ENCODE results near the gene XPNPEP3. TPM values are rescaled to one million over a fixed set of nuclear protein-coding genes. Genes with fewer than 3 reads are reported as not detected.
A peak's percentile ranks its signal among the peaks of the same experiment; 100 is the strongest.
"Not testable (repeated sequence)": the region's sequence is repeated elsewhere in the genome, so short reads cannot be mapped to it uniquely, and the experiment has no call there.

Gene XPNPEP3
- total and polyA plus RNA-seq, 2 donors: 5.1 to 11.0 TPM

DNA sequence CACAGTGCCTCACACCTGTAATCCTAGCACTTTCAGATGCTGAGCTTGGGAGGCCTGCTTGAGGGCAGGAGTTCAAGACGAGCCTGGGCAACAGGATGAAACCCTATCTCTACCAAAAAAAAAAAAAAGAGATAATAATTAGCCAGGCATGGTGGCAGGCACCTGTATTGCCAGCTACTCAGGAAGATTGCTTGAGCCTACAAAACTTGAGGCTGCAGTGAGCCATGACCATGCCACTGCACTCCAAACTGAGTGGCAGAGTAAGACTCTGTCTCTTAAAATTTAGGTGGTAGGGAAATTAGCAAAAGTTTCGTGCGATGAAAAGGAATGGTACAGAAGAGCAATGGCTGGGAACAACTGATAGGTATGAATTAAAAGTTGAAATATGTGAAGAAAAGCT is 18.5 kb upstream of the XPNPEP3 start:
- WGBS: 86% methylated on average over 3 of the region's 3 CpGs
- H3K27ac ChIP-seq (ENCODE audit: low read depth): no peak overlapping the region
- no peaks in the 10 kb centered on the region for H3K4me1 ChIP-seq (ENCODE audit: insufficient read depth)
- peaks cover 8% of the 10 kb centered on the region for H3K36me3 ChIP-seq (ENCODE audit: insufficient read depth)
- H3K4me3 ChIP-seq (ENCODE audit: low read depth, low read length): no peak overlapping the region
- no peak for DNase-seq (ENCODE audit: extremely low spot score)

DNA sequence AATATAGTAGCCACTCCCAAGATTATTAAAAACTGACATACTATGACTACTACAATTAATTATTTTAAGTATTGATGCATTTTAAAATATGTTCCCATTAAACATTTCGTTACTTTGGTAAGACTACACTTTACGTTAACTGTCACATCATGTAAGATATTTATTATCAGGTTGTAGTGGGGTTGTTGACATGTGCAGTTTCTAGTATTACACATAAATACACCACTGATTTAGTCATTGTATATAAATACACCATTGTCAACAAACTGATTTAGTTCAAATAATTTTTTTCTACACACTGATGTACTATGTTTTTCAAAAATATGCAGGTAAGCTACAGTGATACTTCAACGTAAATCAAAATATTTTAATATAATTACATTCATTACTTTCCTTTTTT is 12.0 kb upstream of the XPNPEP3 start:
- H3K36me3 ChIP-seq (ENCODE audit: insufficient read depth): peaks cover 6% of the 10 kb centered on the region
- H3K4me3 ChIP-seq (ENCODE audit: low read depth, low read length): no peak overlapping the region
- H3K4me1 ChIP-seq (ENCODE audit: insufficient read depth): no peaks in the 10 kb centered on the region
- WGBS: 92% methylated on average over 3 of the region's 3 CpGs
- no peak for DNase-seq (ENCODE audit: extremely low spot score)
- no peak overlapping the region for H3K27ac ChIP-seq (ENCODE audit: low read depth)

DNA sequence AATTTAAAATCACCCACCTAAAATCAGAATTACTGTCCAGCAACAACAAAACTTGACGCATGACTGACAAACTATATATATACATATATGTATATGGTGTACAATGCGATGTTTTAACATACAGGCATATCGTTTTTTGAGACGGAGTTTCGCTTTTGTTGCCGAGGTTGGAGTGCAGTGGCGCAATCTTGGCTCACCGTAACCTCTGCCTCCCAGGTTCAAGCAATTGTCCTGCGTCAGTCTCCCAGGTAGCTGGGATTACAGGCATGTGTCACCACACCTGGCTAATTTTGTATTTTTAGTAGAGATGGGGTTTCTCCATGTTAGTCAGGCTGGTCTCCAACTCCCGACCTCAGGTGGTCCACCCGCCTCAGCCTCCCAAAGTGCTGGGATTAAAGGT is 11.1 kb upstream of the XPNPEP3 start:
- not testable (repeated sequence) for H3K27ac ChIP-seq (ENCODE audit: low read depth); DNase-seq (ENCODE audit: extremely low spot score); H3K4me3 ChIP-seq (ENCODE audit: low read depth, low read length); H3K4me1 ChIP-seq (ENCODE audit: insufficient read depth); H3K36me3 ChIP-seq (ENCODE audit: insufficient read depth)
- WGBS: 93% methylated on average over 11 of the region's 11 CpGs

DNA sequence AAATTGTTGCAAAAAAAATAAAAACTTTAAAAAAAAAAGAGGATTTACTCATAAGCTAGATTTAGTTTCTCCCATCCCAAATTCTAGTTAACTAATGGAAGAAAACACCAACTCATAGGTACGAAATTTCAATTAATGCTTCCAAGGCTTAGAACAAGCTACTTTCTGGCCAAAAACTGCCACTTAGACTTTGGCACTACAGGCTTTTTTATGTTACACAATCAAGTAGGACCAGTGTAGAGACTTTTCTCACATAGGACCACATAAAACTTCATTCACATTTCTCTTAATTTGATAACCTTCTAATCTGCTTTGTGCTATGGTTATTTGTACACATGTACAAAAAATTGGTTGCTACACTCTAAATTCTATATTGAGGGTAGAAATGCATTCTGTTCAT is 3.6 kb upstream of the XPNPEP3 start:
- H3K4me1 ChIP-seq (ENCODE audit: insufficient read depth): peaks cover 1% of the 10 kb centered on the region
- H3K27ac ChIP-seq (ENCODE audit: low read depth): no peak overlapping the region
- H3K36me3 ChIP-seq (ENCODE audit: insufficient read depth): no peaks in the 10 kb centered on the region
- H3K4me3 ChIP-seq (ENCODE audit: low read depth, low read length): no peak overlapping the region
- WGBS: 63% methylated on average over 1 of the region's 1 CpG
- DNase-seq (ENCODE audit: extremely low spot score): no peak

DNA sequence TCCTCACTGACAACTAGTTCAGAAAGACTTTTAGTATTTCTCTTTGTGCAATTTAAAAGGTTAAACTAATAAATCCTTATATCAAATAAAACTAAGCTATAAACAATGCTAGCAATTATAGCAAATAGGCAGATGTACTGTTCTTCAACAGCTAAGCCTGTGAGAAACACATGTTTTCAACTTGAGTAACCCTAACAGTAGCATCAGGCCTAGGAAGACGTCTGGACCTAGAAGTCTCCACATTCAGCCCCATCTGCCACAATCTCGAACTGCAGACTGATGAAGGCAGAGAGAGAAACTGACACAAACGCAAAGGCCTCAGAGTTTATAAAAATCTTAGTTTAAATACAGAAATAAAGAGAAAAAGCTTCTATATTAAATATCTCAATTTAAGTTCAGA is 3.0 kb upstream of the XPNPEP3 start:
- H3K36me3 ChIP-seq (ENCODE audit: insufficient read depth): no peaks in the 10 kb centered on the region
- H3K27ac ChIP-seq (ENCODE audit: low read depth): no peak overlapping the region
- 35% methylated on average over 3 of the region's 3 CpGs for WGBS
- H3K4me3 ChIP-seq (ENCODE audit: low read depth, low read length): no peak overlapping the region
- peaks cover 1% of the 10 kb centered on the region for H3K4me1 ChIP-seq (ENCODE audit: insufficient read depth)
- DNase-seq (ENCODE audit: extremely low spot score): no peak

DNA sequence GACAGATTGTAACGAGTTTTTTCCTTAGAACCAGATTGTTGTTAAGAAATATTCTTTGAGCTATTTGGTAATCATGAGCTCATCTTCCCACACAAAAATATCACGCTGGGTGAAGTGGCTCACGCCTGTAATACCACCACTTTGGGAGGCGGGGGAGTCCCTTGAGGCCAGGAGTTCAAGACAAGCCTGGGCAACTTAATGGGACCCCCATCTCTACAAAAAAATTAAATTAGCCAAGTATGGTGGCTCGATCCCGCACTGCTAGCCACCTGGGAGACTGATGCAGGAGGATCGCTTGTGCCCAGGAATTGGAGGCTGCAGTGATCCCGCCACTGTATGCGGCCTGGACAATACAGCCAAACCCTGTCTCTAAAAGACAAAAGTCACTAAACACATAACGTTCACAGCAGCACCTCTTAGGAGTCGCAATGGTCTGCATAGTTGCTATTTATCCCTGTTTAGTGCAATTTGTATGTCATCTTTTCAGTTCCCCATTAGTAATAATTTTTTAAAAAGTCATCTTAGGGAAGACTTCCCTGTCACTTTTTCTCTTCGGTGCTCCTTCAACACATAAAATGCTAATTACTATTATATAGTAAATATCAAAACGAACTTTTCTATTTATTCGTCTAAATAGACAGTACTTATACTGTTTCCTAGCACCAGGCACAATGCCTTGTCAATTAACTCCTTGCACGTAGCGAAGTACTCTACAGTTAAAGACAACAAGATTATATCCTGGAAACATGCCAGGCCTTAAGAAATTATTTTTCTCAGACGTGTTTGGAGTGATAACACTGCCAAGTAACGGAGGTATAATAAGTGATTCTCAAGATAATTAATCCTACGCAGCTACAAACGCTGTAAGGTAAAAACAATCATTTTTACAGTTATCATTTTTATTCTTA is 1.6 kb upstream of the XPNPEP3 start:
- Histone ChIP-seq H3K4me1 (ENCODE audit: insufficient read depth) (peaks cover 1% of the 10 kb centered on the region), H3K27ac (ENCODE audit: low read depth) (no peak overlapping the region), H3K36me3 (ENCODE audit: insufficient read depth) (no peaks in the 10 kb centered on the region), H3K4me3 (ENCODE audit: low read depth, low read length) (peak overlapping the region; percentile 75)
- DNase-seq (ENCODE audit: extremely low spot score): peak; percentile 3
- WGBS: 35% methylated on average over 20 of the region's 20 CpGs

DNA sequence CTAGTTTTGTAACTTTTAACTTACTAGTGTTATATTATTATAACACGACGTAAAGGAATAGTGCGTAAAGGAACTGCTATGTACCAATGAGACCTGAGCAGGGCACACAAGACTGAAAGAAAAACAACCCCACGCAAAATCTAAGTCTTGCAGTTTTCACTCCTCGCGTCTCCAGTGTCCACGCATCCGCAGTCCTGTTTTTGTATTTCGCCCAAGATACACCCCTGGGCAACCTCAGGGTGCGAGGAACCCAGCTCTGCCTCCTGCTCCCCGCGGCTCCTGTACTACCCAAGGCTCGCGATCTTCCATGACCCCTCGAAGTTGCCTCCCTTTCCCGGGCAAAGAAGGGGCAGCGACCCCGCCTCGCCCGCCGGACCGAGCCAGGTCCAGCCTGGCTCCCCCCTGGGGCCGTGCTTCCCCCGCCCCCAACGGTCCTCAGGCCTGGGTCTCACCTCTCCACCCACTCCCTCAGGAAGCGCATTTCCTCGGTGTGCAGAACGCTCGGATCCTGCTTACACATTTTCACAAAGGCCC is 902 bp upstream of the XPNPEP3 start:
- DNase-seq (ENCODE audit: extremely low spot score): no peak
- Histone ChIP-seq H3K4me3 (ENCODE audit: low read depth, low read length) (peak overlapping the region; percentile 75), H3K36me3 (ENCODE audit: insufficient read depth) (no peaks in the 10 kb centered on the region), H3K4me1 (ENCODE audit: insufficient read depth) (peaks cover 1% of the 10 kb centered on the region), H3K27ac (ENCODE audit: low read depth) (peak overlapping the region; percentile 94)
- 1% methylated on average over 29 of the region's 29 CpGs for WGBS

DNA sequence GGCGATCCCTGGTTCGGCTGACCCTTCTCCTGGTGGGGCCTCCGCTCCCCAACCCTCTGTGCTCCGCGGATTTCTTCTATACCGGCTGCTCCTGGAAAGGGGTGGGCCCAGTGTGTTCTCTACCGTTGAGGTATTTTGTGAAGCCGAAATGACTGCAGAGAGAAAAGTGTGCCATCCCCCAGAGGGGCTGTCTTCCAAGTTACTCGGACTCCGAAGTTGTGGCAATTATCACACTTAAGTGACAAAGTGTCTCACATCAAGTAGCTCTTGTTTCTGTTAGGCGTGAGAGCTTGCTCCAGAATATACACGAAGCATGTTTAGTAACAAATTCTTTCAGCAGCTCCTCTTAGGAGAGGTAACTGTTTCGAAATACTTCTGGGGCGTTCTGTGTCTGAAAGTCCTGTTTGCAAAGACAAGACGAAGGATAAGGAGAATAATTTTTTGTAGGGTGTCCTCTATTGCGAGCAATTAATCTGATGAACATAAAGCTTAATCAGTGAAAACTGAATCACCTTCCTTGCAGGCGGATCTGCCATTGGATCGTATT is 434 bp downstream of the XPNPEP3 start:
- Histone ChIP-seq H3K36me3 (ENCODE audit: insufficient read depth) (no peaks in the 10 kb centered on the region), H3K27ac (ENCODE audit: low read depth) (peak overlapping the region; percentile 91), H3K4me3 (ENCODE audit: low read depth, low read length) (peak overlapping the region; percentile 67), H3K4me1 (ENCODE audit: insufficient read depth) (peaks cover 1% of the 10 kb centered on the region)
- WGBS: 5% methylated on average over 18 of the region's 18 CpGs
- DNase-seq (ENCODE audit: extremely low spot score): no peak

DNA sequence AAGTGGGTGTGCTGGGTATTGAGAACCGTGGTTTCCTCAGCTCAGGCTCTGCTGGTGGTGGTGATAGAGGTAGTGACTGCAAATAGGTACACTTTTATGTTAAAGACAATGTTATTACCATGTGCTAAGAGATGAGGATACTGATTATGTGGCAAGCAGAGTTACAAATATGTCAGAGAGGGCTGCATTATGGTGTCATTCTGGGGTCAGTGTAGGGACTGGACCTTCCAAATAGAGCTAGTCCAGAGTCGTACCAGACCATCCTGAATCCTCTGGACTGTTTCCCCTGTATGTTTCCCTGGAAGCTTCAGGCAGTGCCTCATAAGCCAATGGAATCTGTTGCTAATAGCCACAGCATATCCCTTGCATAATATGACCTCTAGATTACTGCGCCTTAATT is 5.1 kb downstream of the XPNPEP3 start, which contains the start of gene DNAJB7:
TSS of gene DNAJB7 (minus strand) at position 101 of the 400 bp plus-strand sequence. CDS start 119 bp downstream, outside the sequence.
- no peak for DNase-seq (ENCODE audit: extremely low spot score)
- H3K4me3 ChIP-seq (ENCODE audit: low read depth, low read length): no peak within 1 kb of the TSS
- H3K27ac ChIP-seq (ENCODE audit: low read depth): no peak within 1 kb of the TSS
- no peaks in the 10 kb centered on the region for H3K36me3 ChIP-seq (ENCODE audit: insufficient read depth)
- WGBS: 92% methylated on average over 3 of the region's 3 CpGs
- H3K4me1 ChIP-seq (ENCODE audit: insufficient read depth): peaks cover 1% of the 10 kb centered on the region

DNA sequence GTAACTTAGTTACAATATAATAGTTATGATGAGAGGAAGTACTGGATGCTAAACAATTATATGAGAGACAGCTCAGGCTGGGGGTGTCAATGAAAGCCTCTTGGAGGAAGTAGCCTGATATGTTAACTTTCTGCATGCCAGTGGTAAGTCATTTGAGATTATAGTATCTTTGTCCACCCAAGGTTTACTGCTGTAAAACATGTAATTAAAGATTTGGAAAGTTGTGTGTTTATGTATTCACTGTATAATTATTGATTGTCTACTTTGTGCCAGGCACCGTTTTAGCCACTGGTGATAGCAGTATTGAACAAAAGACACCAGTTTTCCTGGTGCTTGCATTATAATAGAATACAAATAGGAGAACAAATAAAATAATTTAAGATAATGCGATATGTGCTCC is 5.6 kb downstream of the XPNPEP3 start:
- no peaks in the 10 kb centered on the region for H3K36me3 ChIP-seq (ENCODE audit: insufficient read depth)
- DNase-seq (ENCODE audit: extremely low spot score): no peak
- 96% methylated on average over 2 of the region's 2 CpGs for WGBS
- no peak overlapping the region for H3K4me3 ChIP-seq (ENCODE audit: low read depth, low read length)
- H3K4me1 ChIP-seq (ENCODE audit: insufficient read depth): peaks cover 1% of the 10 kb centered on the region
- no peak overlapping the region for H3K27ac ChIP-seq (ENCODE audit: low read depth)

DNA sequence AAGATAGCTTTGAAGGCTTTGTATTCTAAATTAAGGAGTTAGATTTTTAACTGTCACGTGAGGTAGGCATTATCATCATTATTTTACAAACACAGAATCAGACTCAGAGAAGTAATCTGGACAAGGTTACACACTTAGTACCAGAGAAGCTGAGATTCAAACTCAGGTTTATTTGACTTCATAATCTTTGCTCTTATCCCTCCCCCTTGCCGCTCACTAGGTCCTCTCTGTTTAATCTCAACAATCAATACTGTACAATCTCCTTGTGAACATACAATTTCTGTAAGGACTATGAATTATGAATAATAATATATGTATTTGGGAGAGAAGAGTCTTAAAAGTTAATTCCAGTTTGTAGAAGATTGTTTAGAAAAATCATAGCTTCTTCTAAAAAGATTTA is 10.2 kb downstream of the XPNPEP3 start:
- no peaks in the 10 kb centered on the region for H3K4me1 ChIP-seq (ENCODE audit: insufficient read depth)
- DNase-seq (ENCODE audit: extremely low spot score): no peak
- H3K4me3 ChIP-seq (ENCODE audit: low read depth, low read length): no peak overlapping the region
- H3K36me3 ChIP-seq (ENCODE audit: insufficient read depth): no peaks in the 10 kb centered on the region
- no peak overlapping the region for H3K27ac ChIP-seq (ENCODE audit: low read depth)
- WGBS: 82% methylated on average over 2 of the region's 2 CpGs

DNA sequence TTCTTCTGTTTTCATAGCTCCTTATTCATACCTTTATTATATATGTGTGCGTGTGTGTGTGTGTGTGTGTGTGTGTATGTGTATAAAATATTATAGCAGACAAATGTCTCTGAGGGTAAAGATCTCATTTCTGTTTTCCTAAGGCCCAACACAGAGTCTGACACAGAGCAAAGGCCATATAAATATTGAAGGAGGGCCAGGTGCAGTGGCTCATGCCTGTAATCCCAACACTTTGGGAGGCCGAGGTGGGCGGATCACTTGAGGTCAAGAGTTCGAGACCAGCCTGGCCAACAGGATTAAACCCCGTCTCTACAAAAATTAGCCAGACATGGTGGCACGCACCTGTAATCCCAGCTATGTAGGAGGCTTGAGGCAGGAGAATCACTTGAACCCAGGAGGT is 11.4 kb downstream of the XPNPEP3 start:
- not testable (repeated sequence) for H3K36me3 ChIP-seq (ENCODE audit: insufficient read depth); H3K27ac ChIP-seq (ENCODE audit: low read depth); H3K4me1 ChIP-seq (ENCODE audit: insufficient read depth); H3K4me3 ChIP-seq (ENCODE audit: low read depth, low read length); DNase-seq (ENCODE audit: extremely low spot score)
- 83% methylated on average over 6 of the region's 6 CpGs for WGBS

DNA sequence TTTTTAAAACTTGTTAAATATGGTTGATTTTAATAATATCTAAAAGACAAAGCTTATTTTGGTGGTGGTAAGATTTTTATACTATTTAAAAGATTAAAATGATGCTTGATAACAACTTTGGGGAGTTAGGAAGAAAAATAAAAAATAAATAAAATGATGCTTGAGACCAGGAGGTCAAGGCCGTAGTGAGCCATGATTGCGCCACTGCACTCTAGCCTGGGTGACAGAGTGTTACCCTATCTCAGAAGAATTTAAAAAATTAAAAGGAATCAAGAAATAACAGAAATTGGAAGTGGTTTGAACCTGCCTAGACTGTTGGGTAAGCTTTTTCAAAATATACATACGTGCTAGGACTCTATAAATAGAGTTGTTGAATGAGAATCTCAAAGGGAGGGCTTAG is 17.1 kb downstream of the XPNPEP3 start:
- peaks cover 2% of the 10 kb centered on the region for H3K36me3 ChIP-seq (ENCODE audit: insufficient read depth)
- 97% methylated on average over 3 of the region's 3 CpGs for WGBS
- DNase-seq (ENCODE audit: extremely low spot score): no peak
- no peak overlapping the region for H3K4me3 ChIP-seq (ENCODE audit: low read depth, low read length)
- H3K27ac ChIP-seq (ENCODE audit: low read depth): no peak overlapping the region
- no peaks in the 10 kb centered on the region for H3K4me1 ChIP-seq (ENCODE audit: insufficient read depth)

DNA sequence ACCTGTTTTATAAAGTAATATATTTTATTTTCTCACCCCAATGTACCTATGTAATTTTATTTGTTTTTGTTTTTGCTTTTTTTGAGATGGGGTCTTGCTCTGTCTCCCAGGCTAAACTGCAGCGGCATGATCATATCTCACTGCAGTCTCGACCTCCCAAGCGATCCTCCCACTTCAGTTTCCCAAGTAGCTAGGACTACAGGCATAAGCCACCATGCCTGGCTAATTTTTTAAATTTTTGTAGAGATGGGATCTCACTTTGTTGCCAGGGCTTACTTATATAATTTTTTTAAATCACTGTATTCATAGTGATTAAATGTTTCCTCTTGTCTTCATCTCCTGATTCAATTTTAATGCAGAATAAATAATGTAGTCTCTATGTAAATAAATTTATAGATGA is 18.2 kb downstream of the XPNPEP3 start:
- WGBS: 92% methylated on average over 3 of the region's 3 CpGs
- Histone ChIP-seq H3K36me3 (ENCODE audit: insufficient read depth) (peaks cover 2% of the 10 kb centered on the region), H3K4me3 (ENCODE audit: low read depth, low read length) (no peak overlapping the region), H3K27ac (ENCODE audit: low read depth) (no peak overlapping the region), H3K4me1 (ENCODE audit: insufficient read depth) (no peaks in the 10 kb centered on the region)
- no peak for DNase-seq (ENCODE audit: extremely low spot score)

Measured in urinary bladder (tissue), 4 donors.